ENCODE results near the gene SERPINB11. TPM values are rescaled to one million over a fixed set of nuclear protein-coding genes. Genes with fewer than 3 reads are reported as not detected.

Gene SERPINB11
- polyA plus RNA-seq, 1 of the 3 experiments (the other 2 are of a cell fraction) = not detected

DNA sequence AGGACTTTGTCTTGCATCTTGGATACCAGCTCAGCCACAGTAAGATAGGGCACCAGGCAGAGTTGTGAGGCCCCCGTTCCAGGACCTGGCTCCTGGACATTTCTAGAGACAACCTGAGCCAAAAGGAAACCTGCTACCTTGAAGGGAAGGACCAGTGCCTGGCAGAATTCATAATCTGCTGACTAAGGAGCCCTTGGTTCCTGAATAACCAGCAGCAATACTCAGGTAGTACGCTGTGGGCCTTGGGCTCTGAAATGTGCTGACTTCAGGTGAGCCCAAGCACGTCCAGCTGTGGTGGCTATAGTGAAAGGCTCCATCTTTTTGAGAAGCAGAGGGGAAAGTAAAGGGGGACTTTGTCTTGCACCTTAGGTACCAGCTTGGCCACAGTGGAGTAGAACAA is 28.5 kb downstream of the SERPINB11 start:
- H3F3A ChIP-seq (replicated peaks; ENCODE audit: insufficient read depth) = no peaks in the 10 kb centered on the region
- no peak overlapping the region for H3K4me3 ChIP-seq (ENCODE audit: low read depth in 2 of 2, low read length in 1 of 2)
- ChIA-PET CTCF (interaction anchor here (1.2 kb wide), 1 partner anchor 11 kb away, joined by 3 read pairs; no protein-coding TSS in a partner anchor), POLR2A (no interaction called here)
- H3K9ac ChIP-seq = no peak overlapping the region
- no peak for DNase-seq
- H3K9me2 ChIP-seq = no peaks in the 10 kb centered on the region
- no peak overlapping the region for H3K4me2 ChIP-seq
- no peaks in the 10 kb centered on the region for H3K4me1 ChIP-seq (ENCODE audit: control insufficient read depth in 1 of 2, insufficient read depth in 2 of 2, low read depth in 1 of 2, low read length in 1 of 2)
- no peaks in the 10 kb centered on the region for H3K79me2 ChIP-seq (ENCODE audit: insufficient read depth)
- WGBS (ENCODE audit: low lambda C conversion rate) = 6% methylated on average over 3 of the region's 3 CpGs
- H3K27ac ChIP-seq (ENCODE audit: low read depth in 2 of 2, low read length in 1 of 2) = no peak overlapping the region
- H2AFZ ChIP-seq (ENCODE audit: low read depth) = no peak overlapping the region; the same call in 1 of the 2 replicates
- no peaks in the 10 kb centered on the region for H4K20me1 ChIP-seq (ENCODE audit: insufficient read depth)
- no peaks in the 10 kb centered on the region for H3K9me3 ChIP-seq
- H3K27me3 ChIP-seq (ENCODE audit: insufficient read depth) = no peaks in the 10 kb centered on the region; the same call in 1 of the 2 replicates
- TF ChIP-seq SIN3A (IDR thresholded peaks at IDR 0.05; ENCODE audit: borderline replicate concordance, low read depth, low read length) (no peak), RAD21 (IDR thresholded peaks at IDR 0.05; ENCODE audit: low read length) (no peak), EP300 (IDR thresholded peaks at IDR 0.05; ENCODE audit: borderline replicate concordance in 1 of 2, low read depth in 1 of 2, low read length in 1 of 2) (no peak), GATA2 (CRISPR knock-in tag; IDR thresholded peaks at IDR 0.05) (no peak), FOSL2 (IDR thresholded peaks at IDR 0.05; ENCODE audit: borderline replicate concordance, low read depth) (no peak), RXRA (IDR thresholded peaks at IDR 0.05; ENCODE audit: borderline replicate concordance, low read depth) (no peak), MEF2A (IDR thresholded peaks at IDR 0.05; ENCODE audit: borderline replicate concordance, low read depth) (no peak), YY1 (IDR thresholded peaks at IDR 0.05; ENCODE audit: low read depth) (no peak), ELF1 (IDR thresholded peaks at IDR 0.05) (no peak), MXI1 (IDR thresholded peaks at IDR 0.05; ENCODE audit: low read depth, low read length) (no peak), GABPA (IDR thresholded peaks at IDR 0.05; ENCODE audit: low read depth) (no peak), REST (IDR thresholded peaks at IDR 0.05; ENCODE audit: low read depth, low read length) (no peak), SMC3 (IDR thresholded peaks at IDR 0.05; ENCODE audit: low read depth, low read length) (no peak), TAF1 (IDR thresholded peaks at IDR 0.05; ENCODE audit: borderline replicate concordance, low read depth, low read length) (no peak), TEAD4 (IDR thresholded peaks at IDR 0.05; ENCODE audit: borderline replicate concordance, insufficient read depth) (no peak), EZH2phosphoT487 (IDR thresholded peaks at IDR 0.05; ENCODE audit: borderline replicate concordance, low read depth) (no peak), RFX5 (IDR thresholded peaks at IDR 0.05; ENCODE audit: low read length) (no peak)
- TF ChIP-seq, protein P1, sequence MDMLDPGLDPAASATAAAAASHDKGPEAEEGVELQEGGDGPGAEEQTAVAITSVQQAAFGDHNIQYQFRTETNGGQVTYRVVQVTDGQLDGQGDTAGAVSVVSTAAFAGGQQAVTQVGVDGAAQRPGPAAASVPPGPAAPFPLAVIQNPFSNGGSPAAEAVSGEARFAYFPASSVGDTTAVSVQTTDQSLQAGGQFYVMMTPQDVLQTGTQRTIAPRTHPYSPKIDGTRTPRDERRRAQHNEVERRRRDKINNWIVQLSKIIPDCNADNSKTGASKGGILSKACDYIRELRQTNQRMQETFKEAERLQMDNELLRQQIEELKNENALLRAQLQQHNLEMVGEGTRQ (IDR thresholded peaks at IDR 0.05; ENCODE audit: borderline replicate concordance, low read depth, low read length) = no peak
- TF ChIP-seq, protein P2, sequence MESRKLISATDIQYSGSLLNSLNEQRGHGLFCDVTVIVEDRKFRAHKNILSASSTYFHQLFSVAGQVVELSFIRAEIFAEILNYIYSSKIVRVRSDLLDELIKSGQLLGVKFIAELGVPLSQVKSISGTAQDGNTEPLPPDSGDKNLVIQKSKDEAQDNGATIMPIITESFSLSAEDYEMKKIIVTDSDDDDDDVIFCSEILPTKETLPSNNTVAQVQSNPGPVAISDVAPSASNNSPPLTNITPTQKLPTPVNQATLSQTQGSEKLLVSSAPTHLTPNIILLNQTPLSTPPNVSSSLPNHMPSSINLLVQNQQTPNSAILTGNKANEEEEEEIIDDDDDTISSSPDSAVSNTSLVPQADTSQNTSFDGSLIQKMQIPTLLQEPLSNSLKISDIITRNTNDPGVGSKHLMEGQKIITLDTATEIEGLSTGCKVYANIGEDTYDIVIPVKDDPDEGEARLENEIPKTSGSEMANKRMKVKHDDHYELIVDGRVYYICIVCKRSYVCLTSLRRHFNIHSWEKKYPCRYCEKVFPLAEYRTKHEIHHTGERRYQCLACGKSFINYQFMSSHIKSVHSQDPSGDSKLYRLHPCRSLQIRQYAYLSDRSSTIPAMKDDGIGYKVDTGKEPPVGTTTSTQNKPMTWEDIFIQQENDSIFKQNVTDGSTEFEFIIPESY (IDR thresholded peaks at IDR 0.05; ENCODE audit: borderline replicate concordance, low read depth) = no peak
- no peaks in the 10 kb centered on the region for H3K36me3 ChIP-seq (replicated peaks in 1 of 2; ENCODE audit: control insufficient read depth in 1 of 2, insufficient read depth in 2 of 2, low read length in 1 of 2)

Measured in SK-N-SH (cell line).